Bronchial epithelial cell (primary cell): ENCODE measurements around the gene TMEM179. TPM values are rescaled to one million over a fixed set of nuclear protein-coding genes. Genes with fewer than 3 reads are reported as not detected.

ENCODE experiments used
- DNase-seq: peaks from one replicate; pipeline ENCODE4 v3.0.0-alpha.2; 2010; ENCODE audit warnings: low read depth
- FAIRE-seq: peaks from 2 replicates; lab custom pipeline; 2011; peaks lifted over from hg19 to GRCh38; lab: Jason Lieb, UNC
- H3K27me3 ChIP-seq: 2 replicates; pipeline ENCODE4 v1.5.1; 2011; ENCODE audit warnings: low read length; ENCODE audit not compliant: control insufficient read depth, insufficient read depth
- H3K36me3 ChIP-seq: 2 replicates; pipeline ENCODE4 v1.5.1; 2011; ENCODE audit warnings: low read length; ENCODE audit not compliant: control insufficient read depth, insufficient read depth
- H3K4me3 ChIP-seq: 2 replicates; pipeline ENCODE4 v1.5.1; 2011; ENCODE audit warnings: mild to moderate bottlenecking, low read depth, low read length, control low read depth
- total RNA-seq: library from RNA; depleted of rRNA; stranded (reverse); fragments of >200 nt; gene quantifications from 2 replicates; pipeline ENCODE4 v1.2.1, GENCODE V29; 2014
- TF ChIP-seq, protein P1 (sequence below): IDR thresholded peaks from 2 replicates; pipeline ENCODE4 v1.5.1; 2011; ENCODE audit warnings: mild to moderate bottlenecking, moderate library complexity, low read length, control low read depth, inconsistent platforms; ENCODE audit not compliant: insufficient read depth, severe bottlenecking

The TMEM179 gene
- total RNA-seq, 1 donor from 2014 or later, result not detected

DNA sequence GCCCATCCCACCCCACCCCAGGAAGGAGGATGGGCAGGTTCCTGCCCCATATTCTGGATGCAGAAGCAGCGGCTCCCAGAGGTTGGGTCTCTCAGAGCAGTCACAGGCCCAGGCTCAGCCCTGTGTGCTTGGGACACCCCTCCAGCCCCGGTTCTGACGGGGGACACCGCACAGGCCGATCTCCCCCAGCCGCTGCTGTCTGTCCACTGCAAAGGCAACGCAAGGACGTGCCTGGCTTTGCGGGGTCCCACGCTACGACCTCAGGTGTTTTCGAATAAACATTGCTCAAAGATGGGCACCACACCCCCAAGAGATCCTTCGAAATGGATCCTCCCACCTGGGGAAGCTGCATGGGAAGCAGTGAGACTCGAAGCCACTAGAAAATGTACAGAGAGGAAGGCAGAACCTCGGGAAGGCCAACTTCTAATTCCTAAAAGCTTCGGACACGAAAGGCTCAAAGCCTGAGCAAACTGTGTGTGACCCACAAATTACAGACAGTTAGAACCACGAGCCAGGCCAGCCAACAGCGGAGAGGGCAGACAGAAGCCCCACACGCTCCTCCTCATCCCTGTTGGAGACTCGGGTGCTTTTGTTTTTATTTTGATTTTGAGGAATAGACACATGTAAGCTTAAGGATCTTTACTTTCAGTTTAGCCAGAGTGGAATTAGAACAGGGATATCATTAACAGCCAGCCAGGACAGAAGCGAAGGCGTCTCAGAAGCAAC, 14.2 kb downstream of the TMEM179 start:
- Histone ChIP-seq H3K4me3 (no peak overlapping the region), H3K27me3 (no peaks in the 10 kb centered on the region), H3K36me3 (no peaks in the 10 kb centered on the region)
- TF ChIP-seq, protein P1, sequence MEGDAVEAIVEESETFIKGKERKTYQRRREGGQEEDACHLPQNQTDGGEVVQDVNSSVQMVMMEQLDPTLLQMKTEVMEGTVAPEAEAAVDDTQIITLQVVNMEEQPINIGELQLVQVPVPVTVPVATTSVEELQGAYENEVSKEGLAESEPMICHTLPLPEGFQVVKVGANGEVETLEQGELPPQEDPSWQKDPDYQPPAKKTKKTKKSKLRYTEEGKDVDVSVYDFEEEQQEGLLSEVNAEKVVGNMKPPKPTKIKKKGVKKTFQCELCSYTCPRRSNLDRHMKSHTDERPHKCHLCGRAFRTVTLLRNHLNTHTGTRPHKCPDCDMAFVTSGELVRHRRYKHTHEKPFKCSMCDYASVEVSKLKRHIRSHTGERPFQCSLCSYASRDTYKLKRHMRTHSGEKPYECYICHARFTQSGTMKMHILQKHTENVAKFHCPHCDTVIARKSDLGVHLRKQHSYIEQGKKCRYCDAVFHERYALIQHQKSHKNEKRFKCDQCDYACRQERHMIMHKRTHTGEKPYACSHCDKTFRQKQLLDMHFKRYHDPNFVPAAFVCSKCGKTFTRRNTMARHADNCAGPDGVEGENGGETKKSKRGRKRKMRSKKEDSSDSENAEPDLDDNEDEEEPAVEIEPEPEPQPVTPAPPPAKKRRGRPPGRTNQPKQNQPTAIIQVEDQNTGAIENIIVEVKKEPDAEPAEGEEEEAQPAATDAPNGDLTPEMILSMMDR, result no peak
- no peak for FAIRE-seq
- no peak for DNase-seq

DNA sequence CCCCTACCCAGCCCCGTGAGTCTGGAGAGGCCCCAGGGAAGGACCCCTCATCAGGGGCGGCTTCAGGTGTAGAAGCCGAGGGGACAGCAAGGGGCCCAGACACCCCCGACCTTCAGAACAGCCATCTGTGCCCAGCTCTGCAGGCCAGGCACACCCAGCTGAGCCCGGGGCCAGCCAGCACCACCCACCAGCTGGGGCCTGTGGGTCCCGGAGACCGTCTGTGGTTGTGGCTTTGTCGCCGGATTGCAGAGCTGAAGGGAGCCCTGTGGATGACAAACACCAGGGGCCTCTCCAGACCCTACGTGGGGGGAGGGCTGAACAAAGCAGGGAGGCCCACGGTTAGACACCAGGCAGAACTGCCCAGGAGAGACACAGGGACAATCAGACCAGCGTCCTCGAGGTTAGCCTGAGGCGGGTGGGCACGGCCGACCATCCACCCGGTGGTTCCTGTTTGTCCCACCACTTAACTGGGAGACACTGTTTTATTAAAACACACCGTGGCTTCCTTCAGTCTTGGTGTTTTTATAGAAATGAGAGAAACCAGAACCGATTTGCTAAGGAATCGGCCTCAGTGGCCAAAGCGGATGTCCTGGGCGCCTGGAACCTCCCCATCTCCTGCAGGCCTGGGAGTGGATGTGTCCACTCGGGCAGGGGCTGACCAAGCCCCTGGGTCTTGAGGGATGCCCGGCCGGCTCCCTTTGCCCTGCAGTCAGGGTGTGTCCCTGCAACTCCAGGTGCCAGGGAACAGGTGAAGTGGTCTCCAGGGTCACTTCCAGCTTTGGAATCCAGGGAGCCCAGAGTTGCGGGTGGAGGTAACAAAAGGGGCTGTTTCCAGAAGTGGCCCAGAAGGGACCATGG, 15.0 kb downstream of the TMEM179 start:
- DNase-seq (no peak), FAIRE-seq (no peak)
- Histone ChIP-seq H3K36me3 (no peaks in the 10 kb centered on the region), H3K27me3 (no peaks in the 10 kb centered on the region), H3K4me3 (no peak overlapping the region)
- TF ChIP-seq, protein P1, result no peak

DNA sequence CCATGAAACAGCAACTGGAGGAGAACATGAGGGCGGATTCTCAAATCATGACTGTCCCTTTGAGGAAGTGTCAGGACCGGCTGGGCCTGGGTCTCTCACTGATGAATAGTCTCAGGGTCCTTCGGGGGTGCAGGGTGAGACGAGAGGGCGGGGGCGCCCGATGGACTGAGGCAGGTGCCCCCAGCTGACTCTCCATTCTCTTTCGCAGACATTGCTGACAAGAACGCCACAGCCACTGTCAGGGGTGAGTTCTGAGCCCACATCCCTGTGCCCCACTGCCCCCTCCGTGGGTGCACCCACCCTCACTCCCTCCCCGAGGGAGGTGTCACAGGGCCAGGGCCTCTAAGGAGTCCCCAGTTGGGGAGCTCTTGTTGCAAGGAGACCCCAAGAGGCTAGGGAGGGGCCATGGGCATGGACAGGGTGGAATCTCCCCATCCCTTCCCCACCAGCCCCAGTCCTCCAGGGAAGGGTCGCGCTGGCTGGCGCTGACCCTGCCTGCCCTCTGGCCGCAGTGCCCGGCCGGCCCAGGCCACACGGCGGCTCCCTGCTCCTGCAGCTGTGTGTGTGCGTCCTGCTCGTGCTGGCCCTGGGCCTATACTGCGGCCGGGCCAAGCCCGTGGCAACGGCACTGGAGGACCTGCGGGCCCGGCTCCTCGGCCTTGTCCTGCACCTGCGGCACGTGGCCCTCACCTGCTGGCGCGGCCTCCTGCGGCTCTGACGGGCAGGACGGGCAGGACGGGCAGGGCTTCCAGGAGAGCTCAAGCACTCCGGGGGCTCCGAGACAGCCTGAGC, 16.3 kb downstream of the TMEM179 start:
- H3K4me3 ChIP-seq, result no peak overlapping the region
- H3K27me3 ChIP-seq, result no peaks in the 10 kb centered on the region
- TF ChIP-seq, protein P1, result no peak
- DNase-seq (no peak), FAIRE-seq (no peak)
- H3K36me3 ChIP-seq, result no peaks in the 10 kb centered on the region

DNA sequence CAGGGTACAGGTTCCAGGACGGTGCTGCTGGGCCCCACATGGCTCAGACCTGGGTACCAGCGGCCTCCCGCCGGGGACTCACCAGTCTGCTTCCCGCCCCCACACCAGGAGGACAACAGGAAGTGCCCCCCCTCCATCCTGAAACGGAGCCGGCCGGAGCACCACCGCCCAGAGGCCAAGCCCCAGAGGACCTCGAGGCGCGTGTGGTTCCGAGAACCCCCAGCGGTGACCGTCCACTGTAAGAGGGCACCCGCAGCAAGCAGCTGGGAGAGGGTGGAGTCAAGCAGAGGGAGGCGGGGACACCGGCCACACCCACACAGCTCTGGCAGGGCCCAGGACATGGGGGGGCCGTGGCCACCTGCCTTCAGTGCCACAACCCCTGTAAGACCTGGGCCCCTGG, 16.9 kb downstream of the TMEM179 start:
- Histone ChIP-seq H3K36me3 (no peaks in the 10 kb centered on the region), H3K27me3 (no peaks in the 10 kb centered on the region), H3K4me3 (no peak overlapping the region)
- DNase-seq (no peak), FAIRE-seq (no peak)
- TF ChIP-seq, protein P1, result no peak

DNA sequence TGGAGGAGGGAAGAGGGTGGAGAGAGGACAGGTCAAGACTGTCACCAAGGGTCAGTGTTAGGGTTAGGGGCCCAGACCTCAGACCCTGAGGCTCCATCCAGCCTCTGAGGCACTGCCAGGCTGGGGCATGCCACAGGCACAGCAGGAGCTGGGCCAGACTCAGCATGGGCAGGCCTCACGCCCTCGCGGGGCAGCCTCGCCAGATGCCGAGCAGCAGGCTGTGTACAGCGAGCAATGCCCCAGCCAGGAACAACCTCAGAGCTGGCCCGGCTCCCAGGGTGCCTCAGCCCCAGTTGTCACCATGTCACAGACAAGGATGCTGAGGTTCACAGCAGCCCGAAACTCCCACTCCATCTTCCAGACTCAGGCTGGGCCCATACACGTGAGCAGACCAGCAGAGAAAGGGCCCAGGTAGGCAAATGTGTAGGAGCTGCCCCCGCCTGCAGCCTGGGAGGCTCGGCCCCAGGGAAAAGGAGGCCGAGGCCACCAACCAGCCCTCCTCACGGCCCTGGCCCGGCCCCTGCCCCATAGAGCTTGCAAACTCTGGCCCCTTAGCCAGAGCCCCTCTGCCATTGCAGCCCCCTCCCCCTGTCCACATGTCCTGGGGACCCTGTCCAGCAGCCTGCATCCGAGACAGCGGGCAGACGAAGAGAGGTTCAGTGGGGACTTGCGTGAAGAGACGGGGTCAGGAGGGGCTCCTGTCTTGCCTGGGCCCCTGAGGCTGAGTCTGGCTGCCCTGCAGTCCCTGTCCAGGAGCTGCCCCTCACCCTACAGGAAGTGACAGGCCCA, 17.5 kb downstream of the TMEM179 start:
- H3K4me3 ChIP-seq, result no peak overlapping the region
- no peaks in the 10 kb centered on the region for H3K27me3 ChIP-seq
- DNase-seq (no peak), FAIRE-seq (no peak)
- no peaks in the 10 kb centered on the region for H3K36me3 ChIP-seq
- TF ChIP-seq, protein P1, result no peak
